ENCODE measurements around the gene PCED1A.
"Not testable (repeated sequence)": the region's sequence is repeated elsewhere in the genome, so short reads cannot be mapped to it uniquely, and the experiment has no call there.

The PCED1A gene

DNA sequence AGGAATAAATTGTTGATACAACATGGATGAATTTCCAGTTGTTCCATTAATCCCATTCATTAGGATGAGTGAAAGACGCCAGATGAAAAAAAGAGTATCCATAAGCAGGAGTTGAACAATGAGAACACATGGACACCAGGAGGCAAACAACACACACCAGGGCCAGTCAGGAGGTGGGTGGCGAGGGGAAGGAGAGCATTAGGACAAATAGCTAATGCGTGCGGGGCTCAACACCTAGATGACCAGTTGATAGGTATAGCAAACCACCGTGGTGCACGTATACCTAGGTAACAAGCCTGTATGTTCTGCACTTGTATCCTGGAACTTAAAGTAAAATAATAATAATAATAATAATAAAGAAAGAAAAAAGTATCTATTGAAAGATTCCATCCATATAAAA is 11.1 kb downstream of the PCED1A start:
- DNase-seq (ENCODE audit: low read depth, low spot score), result no peak

- no peak for DNase-seq (ENCODE audit: low read depth, low spot score)
These were observed 13.8 kb downstream of the PCED1A start for GRCh38 chr20:2826655-2827054.

GRCh38 chr20:2825761-2826160 is 14.7 kb downstream of the PCED1A start:
- no peak for DNase-seq (ENCODE audit: low read depth, low spot score)

DNA sequence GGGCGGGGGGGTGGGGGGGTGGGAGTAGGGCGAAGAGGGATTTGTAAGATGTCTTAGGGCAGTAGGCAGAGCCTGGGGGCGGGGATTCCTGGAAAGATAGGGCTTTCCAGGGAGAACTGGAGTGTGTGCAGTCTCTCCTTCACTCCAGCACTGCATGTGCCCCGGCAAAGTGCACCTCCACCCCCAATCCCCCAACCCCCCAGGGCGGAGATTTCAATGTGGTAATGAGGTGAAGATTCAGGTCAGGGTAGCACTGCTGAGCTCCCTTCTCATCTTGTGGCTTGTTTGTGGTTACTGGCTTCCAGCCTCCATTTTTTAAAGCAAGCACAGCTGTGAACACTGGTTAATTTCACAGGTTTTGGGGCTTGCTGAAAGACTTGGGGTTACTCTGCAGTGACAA is 18.4 kb downstream of the PCED1A start:
- no peak for DNase-seq (ENCODE audit: low read depth, low spot score)

DNA sequence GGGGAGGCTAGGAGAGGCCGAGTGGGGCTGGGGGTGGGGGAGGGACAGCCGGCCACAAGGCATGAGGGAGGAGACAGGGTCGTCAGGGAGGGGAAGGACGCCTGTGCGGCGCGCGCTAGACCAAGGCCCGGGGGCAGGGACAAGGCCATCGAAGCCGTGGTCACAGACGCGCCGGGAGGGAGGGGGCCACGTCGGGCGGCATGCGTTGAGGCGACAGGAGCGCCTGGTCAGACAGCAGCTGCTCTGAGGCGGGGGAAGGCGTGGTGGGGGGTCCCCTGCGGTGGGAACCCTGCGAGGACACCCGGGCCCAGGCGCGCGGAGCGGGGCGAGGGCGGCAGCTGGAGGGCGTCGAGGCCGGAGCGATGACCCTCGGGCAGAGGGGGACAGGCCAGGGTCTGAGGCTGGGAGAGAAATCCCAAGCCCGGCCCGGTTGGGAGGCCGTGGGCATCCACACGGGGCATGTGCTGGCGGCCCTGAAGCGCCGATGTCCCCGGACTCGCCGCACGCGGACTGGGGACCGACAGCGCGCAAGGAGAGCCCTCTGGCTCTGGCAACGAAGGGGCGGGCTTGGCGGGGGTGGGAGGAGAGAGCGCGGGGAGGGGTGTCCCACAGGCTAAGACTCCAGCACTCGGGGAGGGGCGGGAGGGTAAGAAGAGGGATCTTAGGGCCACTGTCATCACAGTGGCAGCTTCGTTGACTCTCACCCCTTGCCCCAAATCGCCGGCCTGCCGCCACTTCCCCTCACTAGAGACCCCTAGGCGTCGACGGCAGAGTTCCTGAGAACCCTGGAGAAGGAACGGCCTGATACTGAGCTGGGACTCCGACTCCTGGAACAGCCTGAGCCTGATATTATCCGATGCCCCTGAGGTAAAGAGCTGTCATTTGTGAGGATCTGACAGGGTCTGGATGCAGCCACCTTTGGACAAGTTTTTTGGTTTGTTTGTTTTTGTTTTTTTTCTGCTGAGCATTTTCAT is 19.3 kb downstream of the PCED1A start:
- DNase-seq (ENCODE audit: low read depth, low spot score), result no peak

DNA sequence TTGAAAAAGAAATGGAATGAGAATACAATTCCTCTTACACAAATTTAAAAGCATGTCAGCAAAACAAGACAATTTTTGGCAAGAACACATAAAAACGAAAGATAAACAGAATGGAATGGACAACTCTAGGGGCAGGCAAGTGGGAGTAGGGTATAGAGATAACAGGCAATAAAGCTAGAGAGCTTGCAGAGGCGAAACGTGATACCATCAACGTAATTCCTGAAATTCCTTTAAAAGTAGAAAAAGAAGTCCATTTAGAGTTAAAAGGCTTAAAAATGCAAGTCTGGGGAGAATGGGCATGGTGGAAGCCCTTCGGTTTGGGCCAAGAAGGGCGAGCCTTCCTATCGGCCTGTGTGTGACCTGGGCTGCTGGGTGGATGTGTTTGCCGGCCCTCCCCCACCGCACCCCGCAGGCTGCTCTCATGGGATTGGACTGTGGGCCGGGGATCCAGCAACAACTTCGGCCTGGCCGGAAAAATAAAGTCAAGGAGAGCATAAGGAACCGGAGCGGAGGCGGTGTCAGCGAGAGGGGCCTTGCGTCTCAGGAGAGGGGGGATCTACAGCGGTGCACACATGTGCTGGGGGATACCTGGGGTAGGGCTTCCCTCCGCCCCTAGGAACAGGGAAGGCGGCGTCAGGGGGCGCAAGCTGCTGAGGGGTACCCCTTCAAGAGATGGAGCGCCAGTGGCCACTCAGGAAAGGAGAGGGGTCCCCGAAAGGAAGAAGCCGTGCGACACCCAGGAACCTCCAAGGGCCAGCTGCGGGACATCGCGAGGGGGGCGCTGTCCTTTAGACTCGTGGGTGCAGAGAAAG is 20.2 kb downstream of the PCED1A start:
- no peak for DNase-seq (ENCODE audit: low read depth, low spot score)

GRCh38 chr20:2817891-2818595 is 22.4 kb downstream of the PCED1A start:
- DNase-seq (ENCODE audit: low read depth, low spot score), result no peak

GRCh38 chr20:2817341-2817726 is 23.1 kb downstream of the PCED1A start:
- no peak for DNase-seq (ENCODE audit: low read depth, low spot score)

DNA sequence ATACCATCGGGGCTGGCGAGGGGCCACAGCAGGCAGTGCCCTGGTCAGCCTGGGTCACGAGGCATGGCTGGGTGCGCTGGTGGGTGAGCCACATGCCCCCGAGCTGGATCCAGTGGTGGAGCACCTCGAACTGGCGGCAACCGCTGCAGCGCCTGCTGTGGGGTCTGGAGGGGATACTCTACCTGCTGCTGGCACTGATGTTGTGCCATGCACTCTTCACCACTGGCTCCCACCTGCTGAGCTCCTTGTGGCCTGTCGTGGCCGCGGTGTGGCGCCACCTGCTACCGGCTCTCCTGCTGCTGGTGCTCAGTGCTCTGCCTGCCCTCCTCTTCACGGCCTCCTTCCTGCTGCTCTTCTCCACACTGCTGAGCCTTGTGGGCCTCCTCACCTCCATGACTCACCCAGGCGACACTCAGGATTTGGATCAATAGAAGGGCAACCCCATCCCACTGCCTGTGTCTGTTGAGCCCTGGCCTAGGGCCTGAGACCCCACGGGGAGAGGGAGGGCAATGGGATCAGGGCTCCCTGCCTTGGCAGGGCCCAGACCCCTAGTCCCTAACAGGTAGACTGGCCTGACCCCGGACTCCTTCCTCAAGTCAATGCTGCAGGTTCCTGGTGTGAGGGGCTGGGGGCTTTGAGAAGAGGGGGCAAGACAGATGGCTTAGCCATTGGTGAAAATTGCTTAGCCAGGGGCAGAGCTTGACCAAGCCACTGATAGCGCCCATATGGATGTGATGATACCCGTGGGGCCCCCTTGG is 23.7 kb downstream of the PCED1A start:
- DNase-seq (ENCODE audit: low read depth, low spot score), result no peak

- no peak for DNase-seq (ENCODE audit: low read depth, low spot score)
These were observed 24.3 kb downstream of the PCED1A start, which contains the start of gene TMEM239 for GRCh38 chr20:2816030-2816582. TSS of gene TMEM239 (plus strand) at chr20:2816364. CDS start at chr20:2816555, 191 bp downstream.

- DNase-seq (ENCODE audit: low read depth, low spot score), result no peak
These were observed 25.1 kb downstream of the PCED1A start for GRCh38 chr20:2815242-2815900.

DNA sequence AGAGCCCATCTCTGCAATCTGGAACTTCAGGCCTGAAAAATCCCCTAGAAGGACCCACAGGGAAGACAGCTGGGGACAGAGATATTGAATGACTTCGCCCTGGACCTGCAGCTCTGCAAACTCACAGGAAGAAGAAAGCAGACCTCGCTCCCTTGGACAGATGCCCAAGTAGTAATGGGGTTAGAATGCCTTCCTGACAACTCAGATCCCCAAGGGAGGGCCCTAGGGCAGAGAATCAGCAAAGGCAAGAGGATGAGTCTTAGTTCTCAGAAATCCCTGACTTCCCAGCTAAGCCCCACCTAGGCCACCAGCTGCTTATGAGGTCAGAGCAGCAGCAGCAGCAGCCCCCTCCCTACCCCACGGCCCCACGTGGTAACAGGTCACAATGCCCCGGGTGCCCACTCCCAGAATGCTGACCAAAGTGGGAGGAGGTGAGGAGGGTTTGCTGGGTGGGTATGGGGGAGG is 25.8 kb downstream of the PCED1A start, which contains the start of gene C20orf141:
TSS of gene C20orf141 (plus strand) at position 401 of the 465 bp plus-strand sequence. CDS start 198 bp downstream, outside the sequence.
- no peak for DNase-seq (ENCODE audit: low read depth, low spot score)

DNA sequence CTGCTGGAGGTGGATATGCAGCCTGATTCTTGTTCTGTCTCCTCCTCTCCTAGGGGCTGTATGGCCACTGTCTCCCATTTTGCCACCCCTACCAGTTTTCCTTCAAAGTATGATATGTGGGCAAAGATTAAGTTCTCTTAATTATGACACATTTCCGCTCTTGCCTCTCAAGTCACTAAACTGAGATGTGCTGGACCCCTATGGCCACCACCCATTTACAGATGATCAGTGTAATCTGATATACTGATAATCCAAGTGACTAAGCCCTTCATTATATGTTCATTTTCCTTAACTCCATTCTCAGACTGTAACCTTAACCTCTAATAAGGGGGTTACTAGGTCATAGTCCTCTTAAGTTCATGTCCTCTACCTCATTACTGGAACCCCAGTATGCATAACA is 26.4 kb downstream of the PCED1A start:
- no peak for DNase-seq (ENCODE audit: low read depth, low spot score)

DNA sequence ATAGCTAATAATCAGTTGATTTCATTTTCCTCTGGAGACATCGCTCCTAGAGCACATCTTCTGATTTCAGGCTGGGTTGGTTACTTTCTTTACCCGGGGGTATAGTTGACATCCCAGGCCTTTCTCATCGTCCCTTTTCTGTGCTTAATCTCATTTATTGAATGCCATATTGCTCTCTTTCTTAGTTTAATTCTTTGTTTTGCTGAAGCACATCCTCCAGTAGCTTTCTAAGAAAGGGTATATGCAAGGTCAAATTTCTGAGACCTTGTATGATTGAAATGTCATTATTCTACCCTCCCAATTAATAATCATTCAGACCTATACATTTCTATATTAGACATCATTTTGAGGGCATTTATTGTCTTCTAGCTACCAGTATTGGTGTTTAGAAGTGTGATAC is 28.3 kb downstream of the PCED1A start:
- DNase-seq (ENCODE audit: low read depth, low spot score), result no peak

DNA sequence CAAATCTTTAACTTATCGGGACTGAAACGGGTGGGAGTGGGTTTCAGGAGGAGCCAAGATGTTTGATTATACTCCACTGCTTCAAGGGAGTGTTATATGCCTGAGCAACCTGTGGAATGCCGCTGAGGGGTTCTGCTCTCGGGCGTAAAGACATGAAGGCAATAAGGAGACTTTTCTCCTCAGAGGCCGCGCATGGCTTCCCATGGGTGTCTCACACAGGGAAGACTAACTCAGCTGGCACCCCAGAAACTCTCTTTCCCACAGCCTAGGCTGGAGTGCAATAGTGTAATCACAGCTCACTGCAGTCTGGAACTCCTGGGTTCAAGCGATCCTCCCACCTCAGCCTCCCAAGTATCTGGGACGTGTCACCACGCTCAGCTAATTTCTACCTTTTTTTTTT is 30.8 kb downstream of the PCED1A start:
- DNase-seq (ENCODE audit: low read depth, low spot score), result no peak

DNA sequence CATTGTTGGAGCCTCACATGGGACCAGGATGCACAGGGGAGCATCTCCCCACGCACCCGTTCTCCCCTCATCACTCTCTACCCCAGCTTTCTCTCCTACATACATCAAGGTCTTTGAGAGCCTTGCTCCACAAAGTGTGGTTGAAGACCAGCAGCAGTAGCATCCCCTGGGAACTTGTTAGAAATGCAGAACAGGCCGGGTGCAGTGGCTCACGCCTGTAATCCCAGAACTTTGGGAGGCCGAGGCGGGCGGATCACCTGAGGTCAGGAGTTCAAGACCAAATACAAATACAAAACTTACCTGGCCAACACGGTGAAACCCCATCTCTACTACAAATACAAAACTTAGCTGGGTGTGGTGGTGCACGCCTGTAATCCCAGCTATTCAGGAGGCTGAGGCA is 32.5 kb downstream of the PCED1A start:
- DNase-seq (ENCODE audit: low read depth, low spot score), result not testable (repeated sequence)

GRCh38 chr20:2807019-2807418 is 33.4 kb downstream of the PCED1A start:
- no peak for DNase-seq (ENCODE audit: low read depth, low spot score)

DNA sequence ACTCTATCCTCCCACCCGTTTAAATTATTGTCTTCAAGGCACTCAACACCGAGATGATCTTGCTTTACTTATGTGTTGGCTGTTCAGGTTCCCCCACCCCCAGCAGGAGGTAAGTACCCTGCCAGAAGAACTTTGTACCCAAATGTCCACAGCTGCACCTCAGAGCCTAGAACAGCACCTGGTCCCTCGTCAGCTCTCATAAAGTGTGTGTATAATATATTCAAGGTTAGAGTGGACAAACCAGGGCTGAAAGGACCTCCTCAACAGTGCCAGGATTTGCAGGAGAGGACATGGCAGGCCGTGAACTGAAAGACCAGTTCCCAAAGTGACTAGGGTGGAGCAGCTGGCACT is 34.1 kb downstream of the PCED1A start:
- no peak for DNase-seq (ENCODE audit: low read depth, low spot score)

DNA sequence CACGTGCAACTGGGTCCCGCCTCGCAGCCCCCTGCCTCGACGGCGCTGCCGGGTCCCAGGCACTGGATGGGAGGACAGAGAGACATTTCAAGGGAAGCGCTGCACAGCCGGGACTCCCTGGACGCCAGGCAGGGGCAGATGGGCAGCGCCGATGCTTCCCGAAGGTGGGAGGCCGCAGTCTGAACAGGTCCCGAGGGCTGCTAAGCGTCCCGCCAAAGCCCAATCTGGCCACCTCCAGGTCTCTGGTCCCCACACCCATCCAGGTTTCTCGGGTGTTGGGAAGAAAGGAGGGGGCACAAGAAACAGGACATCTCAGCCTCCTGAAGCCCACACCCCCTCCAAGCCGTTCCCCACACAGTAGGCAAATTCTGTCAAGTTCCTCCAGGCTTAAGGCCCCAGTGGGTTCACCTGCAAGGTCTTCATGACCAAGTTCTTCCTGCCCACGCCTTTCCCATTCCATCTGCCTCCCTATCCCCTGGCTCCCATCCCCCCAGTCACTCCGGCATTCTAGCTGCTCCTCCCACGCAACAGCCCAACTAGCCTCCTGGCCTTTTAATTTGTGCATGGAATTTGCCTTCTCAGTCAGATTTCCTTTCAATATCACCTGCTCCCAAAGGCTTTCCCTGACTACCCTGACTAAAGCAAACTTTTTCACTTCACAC is 34.6 kb downstream of the PCED1A start:
- no peak for DNase-seq (ENCODE audit: low read depth, low spot score)

Measured in activated CD4-positive, CD25-positive, alpha-beta regulatory T cell treated with anti-CD3 and anti-CD28 coated beads, Interleukin-2, amount 50 U/mL, for 16 hours (primary cell).